ENCODE data around the gene NPW.
"Not testable (repeated sequence)": the region's sequence is repeated elsewhere in the genome, so short reads cannot be mapped to it uniquely, and the experiment has no call there.

The NPW gene

DNA sequence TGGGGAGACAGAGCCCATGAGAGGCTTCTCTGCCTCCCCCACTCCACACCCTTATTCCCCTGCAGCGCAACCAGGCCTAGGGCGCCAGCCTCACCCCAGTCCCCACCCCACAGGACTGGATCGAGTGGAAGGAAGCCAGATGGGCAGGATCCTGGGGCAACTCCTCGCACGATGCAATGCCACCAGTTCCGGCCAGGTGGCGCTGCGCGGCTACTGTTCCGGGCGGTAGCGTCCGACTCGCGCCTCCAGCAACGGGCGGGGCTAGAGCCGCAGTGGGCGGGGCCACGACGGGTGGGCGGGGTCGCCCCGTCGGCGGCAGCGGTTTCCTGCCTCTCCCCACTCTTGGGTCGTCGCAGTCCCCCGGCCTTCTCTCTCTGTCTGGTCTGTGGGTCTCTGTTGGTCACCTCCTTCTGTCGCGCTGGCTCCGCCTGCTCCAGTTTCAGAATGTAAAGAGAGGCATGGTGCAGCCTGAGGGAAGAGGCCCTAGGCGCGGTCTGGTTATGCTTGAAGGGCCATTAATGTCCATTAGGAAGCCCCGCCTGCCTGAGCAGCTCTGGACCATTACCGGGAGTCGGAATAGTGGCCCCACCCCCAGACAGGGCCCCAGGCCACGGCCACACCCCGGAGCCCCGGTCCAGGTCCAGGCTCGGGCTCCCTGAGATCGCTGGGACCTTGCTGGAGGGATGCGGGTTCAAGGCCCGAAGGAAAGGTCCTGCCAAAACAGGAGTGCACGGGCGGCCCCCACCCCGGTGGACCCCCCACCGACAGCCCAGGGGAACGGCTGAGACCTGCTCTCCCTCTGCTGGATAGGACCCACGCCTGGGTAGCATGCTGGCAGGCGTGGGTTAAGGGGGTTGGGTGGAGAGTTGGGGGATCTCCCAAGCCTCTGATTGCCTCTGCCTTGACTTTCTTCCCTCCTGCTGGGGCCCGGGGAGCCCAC, 3.8 kb downstream of the NPW start:
- peak; percentile 98 for DNase-seq

DNA sequence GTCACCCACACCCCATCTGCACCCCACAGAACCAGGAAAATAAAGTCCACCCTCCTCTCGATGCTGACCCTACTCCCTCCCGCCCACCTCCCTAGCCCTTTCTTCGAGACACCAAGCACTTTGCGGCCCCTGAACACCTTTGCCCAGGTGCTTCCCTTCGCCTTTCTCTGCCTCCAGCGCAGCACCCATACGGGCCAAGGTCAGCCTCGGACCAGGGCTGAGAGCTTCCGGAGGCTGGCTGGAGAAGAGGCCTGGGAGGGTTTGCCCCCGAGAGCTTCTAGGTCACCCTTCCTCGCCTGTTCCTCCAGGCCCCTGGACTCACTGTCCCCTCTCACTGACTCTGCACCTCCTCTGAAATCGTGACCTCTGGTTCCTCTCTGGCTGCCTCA, 4.4 kb downstream of the NPW start:
- DNase-seq: no peak

DNA sequence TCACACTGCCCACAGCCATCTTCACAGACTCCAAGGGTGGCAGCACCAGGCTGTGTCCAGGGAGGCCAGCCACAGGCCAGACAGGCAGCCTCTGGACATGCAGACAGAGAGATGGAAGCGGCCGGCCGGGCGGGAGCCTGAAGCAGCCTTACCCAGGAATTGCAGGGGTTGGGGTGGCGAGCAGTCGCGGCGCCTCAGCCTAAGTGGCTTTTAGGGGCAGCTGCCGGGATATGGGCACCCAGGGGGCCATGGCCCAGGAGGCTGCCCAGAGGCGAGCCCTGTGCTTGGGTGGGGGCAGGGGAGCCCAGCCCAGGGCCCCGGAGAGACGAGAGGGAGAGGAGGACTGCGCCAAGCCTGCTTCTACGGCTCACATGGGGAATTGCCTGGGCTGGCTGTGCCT, 5.7 kb downstream of the NPW start:
- no peak for DNase-seq

DNA sequence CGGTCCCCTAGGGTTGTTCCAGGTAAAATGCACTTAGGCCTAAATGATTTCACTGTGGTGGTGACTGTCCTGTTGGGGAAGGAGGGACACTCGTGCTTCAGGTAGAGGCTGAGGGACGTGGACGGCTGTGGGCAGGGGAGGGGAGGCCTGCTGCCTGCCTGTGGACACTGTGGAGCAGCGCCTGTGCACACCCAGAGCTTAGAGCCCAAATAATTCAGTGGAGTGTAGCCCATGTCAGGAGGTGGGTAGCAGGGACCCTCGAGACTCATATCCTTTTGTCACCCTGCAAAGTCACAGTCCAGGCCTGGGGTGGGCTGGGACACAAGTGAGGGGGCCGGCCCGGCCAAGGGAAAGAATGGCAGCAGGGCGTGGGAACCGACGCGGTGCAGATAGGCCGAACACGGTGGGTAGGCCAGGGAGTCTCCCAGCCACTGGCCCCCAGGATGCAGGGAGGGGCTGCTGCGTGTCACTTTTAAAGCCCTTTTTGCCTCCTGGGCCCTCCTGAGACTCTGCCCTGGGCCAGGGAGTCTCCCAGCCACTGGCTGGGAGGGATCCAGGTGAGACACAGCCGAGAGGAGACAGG, 6.4 kb downstream of the NPW start:
- DNase-seq: no peak

DNA sequence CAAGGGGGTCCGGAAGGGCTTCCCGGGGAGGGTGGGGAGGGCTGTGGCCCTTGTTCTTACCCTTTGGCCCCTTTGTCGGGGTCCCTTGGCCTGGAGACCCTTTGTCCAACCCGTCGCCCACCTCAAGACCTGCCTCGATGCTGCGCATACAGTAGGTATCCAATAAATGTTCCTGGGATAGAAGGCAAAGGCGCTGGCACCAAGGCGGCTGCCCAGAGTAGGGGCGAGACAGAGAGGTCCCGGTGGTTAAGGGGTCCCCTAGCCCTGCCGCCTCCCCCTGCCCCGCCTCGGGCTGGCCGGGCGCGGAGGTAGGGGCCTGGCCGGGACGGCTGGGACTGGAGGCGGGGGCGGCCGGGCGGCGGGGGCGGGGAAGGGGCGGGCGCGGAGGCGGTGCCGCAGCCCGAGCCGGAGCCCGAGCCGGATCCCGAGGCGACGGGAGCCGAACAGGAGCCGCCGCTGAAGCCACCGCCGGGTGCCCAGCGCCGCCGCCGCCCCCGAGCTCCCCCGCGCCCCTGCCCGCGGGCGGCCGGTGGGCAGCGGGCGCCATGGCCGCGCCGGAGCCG, 7.0 kb downstream of the NPW start, which contains the start of gene NHERF2:
Gene NHERF2, plus strand, starts transcription at position 442 of the 563 bp plus-strand sequence. Its CDS starts 104 bp downstream, at position 546.
- no peak for DNase-seq

DNA sequence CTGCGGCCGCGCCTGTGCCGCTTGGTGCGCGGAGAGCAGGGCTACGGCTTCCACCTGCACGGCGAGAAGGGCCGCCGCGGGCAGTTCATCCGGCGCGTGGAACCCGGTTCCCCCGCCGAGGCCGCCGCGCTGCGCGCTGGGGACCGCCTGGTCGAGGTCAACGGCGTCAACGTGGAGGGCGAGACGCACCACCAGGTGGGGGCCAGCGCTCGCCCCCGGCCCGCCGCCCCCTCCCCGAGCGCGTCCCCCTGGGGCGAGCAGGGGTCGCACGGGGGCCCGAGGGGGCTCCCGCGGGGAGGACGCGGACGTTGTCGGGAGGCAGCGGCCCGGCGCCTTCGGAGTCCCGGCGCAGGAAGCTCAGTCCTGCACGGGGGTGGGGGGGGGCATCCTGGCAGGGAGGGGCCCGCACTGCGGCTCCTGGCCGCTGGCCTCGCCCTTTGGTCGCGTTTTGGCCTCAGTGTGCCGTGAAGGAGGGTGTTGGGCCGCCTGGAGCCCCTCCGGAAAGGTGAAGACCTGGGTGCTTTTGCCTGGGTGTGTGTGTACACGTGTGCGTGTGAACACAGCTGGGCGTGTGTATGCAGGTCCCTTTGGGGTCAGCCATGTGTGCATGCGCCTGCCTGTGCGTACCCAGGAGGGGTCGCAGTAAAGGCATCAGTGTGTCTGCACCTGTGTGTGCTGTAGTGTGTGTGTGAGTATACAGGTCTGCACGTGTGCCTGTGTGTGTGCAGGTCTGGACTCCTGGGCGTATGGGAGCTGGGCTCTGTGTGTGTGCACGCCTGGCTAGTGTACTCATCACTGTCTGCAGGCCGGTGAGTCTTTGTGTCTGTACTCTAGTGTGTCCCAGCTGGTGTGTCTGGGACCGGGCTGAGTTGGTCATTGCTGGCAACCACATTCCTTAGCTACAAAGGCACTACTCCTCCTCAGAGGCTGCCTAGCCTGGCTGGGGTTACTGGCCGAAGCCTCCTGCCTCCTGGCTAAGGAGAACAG, 7.7 kb downstream of the NPW start:
- no peak for DNase-seq

DNA sequence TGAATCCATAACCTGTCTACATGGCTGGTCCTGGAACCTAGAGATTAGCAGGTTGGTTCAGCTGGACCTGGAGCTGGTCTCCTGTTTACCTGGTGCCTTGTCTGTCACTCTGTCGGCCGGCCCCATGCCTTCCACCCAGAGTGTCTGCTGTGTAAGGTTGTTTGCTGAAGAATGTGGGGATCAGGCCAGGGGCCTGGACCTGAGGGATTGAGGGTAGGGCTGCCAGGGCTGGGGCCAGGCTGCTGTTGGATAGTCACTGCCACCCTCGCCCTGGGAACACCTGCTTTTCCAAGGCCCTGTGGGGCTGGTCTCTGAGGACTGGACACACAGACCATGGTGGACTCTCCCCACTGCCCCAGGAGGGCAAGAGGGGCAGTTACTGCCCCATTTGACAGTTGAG, 8.6 kb downstream of the NPW start:
- no peak for DNase-seq

DNA sequence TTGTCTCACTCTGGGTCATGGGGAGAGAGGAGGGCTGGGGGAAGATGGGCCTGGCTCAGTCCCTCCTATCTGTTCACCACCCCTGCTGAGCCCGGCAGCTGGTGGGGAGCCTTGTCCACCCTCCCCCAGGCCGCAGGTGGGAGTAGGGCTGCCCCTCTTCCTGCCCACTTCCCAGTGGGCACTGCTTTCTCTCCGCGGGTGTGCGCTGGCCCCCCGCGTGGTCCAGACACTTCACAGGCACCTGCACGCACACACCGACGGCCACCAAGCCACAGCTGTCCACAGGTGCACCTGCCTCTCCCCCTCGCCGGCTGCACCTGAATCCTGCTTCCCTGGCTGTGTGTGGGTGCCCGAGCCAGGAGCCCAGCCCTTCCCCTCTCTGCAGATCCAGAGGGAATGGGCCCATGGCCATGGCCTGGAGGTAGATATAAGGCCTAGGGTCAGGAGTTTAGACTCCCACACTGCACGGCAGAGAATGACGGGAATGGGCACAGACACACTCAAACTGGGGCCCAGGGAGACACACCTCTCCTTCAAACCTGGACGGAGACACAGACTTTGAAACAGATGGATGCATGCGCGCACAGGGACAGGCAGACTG, 9.1 kb downstream of the NPW start:
- DNase-seq: no peak

DNA sequence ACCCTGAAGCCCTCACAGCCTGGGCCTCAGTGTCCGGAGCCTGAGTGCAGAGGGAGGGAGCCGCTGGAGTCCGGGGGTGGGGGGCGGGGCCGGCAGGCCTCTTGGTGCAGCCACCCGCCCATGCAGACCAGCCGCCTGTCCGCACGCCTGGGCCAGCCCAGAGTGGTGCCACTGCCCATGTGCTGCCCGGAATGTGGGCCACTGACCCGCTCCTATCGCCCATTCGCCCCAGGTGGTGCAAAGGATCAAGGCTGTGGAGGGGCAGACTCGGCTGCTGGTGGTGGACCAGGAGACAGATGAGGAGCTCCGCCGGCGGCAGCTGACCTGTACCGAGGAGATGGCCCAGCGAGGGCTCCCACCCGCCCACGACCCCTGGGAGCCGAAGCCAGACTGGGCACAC, 9.8 kb downstream of the NPW start:
- DNase-seq: no peak

DNA sequence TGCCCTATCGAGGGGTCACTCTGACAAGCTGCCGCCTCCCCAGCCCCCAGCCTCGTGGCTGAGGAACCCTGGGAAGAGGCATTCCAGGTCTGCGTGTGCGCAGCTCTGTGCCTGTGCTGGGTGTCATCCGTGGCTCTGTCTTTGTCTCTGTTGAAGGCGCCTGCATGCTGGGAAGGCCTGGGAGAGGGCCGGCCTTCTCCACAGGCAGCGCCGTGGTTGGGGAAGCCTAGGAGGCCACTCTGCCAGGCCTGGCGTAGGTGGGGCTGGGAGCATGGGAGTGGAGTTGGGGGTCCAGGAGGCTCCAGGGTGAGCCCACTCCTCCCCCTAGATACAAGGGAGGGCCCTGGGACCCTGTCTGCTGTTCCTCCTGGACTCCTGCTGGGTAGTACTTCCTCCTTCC, 10.5 kb downstream of the NPW start:
- no peak for DNase-seq

DNA sequence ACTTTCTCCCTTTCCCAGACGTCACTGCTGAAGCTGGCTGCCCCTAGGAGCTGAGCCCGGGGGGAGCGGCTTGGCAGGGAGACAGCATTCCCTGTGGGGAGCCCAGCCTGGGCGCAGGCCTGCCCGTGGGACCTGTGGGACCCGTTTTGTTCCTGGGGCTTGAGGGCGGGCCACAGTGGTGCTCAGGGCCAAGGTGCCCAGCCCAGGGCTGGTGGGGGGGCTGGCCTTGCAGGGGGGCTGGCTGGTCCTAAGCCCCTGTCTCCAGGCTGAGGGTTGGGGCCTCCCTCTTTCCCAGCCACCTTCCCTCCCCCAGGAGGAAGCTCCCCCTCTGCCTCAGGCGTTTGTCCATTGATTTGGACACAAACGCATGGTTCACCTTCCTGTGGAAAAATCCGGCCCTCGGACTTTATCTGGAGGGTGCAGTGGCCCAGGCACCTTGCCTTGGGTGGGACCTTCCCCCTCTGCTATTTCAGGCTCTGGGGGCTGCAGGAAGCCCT, 11.5 kb downstream of the NPW start:
- DNase-seq: no peak

DNA sequence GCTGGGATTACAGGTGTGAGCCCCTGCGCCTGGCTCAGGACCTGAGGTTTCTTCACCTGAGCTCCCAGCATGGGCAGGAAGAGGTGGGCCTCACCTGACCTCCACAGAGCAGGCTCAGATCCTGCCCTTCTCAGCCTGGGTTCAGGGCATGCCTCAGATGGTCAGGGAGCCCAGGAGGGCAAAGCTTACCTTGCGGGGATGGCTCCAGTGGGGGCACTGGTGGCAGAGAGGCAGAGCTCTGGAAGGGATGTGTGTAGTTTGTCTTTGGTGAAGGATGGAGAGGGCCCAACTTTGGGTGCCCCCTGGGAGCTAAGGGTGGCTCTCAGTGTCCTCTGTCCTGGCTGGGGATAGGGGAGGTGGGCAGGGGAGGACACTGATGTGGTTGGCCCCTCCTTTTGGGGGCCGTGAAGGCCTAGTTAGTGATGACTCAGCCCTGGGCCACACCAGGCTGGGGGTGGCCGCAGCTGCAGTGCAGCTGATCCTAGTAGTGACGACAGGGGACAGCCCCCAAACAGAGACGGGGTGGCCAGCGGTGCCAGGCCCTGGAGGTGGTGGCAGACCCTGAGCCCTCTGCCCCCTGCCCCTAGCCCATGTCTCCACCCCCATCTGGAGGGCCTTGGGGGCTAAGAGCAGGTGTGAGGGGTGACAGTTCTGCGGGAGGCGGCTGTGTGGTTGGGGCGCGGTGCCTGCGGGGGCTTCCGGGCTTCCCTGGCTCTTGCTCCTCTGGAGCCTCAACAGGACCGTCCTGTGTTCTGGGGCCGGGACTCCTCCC, 12.9 kb downstream of the NPW start:
- no peak for DNase-seq

DNA sequence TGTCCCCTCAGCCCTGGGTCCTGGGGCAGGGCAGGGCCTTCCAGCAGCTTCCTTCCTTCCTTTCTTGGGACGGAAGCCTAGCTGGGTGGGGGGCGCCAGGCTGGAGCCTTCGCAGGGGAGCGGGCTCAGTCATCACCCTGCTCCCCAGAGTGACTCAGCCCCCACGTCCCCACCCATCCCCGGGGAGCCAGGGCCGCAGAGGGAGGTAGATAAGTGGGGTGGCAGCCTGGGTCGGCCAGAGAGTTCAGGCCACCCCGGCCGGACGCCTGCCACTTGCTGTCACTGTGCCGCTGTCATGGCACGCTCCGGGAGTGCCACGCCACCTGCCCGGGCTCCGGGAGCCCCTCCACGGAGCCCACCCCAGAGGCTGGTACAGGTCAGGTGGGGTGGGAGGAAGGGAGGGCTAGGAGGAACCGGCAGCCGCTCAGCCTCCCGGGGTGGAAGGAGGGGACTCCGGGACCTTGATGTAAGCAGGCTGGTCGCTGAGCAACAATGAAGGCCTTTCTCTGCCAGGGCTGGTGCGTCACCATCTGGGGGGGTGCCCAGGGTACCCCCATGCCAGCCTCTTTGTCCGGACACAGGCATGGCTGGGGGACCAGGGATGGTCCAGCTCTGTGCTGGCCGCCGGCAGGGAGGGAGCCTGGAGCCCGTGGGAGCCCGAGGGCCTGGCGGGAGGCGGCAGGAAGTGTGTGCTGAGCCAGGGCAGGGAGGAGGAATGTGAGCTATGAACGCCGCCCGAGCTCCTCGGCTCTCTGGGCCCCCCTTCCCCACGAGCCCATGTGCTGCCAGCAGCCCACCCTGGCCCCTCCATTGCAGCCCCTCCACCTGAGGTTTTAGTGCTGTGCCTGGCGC, 13.7 kb downstream of the NPW start:
- DNase-seq: no peak

DNA sequence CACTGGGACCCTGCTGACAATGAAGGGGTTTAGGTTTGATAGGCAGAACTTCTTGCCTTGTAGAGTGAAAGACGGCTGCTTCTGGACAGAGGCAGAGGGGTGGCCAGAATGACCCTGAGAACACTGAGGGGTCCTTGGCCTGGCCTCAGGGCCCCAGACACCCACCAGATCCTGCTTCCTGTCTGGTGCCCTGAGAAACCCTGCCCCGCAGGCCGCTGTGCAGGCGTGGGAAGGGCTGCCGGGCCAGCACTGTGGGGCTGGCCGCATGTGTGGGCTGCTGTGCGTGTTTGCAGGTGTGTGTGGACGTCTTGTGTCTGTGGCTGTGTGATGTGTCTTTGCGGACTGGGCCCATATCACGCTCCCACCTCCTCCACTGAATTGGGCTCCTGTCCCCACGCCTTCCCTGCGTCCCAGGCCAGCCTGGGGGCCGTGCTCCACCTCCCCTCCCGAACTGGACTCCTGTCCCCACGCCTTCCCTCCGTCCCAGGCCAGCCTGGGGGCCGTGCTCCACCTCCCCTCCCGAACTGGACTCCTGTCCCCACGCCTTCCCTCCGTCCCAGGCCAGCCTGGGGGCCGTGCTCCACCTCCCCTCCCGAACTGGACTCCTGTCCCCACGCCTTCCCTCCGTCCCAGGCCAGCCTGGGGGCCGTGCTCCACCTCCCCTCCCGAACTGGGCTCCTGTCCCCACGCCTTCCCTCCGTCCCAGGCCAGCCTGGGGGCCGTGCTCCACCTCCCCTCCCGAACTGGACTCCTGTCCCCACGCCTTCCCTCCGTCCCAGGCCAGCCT, 14.5 kb downstream of the NPW start:
- not testable (repeated sequence) for DNase-seq

DNA sequence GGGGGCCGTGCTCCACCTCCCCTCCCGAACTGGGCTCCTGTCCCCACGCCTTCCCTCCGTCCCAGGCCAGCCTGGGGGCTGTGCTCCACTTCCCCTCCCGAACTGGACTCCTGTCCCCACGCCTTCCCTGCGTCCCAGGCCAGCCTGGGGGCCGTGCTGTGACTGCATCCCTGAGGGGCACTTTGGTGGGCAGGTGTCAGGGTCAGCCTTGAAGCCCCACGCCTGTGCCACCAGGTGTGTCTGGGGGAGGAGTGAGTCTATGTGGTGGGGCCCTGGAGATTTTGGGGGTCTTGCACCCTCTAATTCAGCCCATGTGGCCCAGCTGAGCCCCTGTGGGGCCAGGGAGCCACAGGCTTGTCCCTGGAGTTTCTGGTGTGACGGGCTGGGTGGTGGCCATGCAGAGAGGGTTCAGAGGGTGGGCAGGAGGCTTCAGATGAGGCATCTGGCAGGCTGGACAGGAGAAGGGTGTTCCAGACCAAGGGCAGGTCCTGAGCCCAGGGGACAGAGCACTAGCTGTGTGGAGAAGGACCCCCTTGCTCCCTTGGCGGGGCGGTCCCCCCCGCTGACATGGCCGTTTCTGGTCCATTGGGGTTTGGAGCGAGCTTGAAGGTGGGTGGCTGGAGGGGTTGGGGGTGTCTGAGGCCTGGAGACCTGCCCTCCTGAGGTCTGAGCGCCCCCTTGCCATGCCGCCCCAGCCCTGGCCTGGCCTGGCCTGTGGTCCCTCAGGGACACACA, 15.3 kb downstream of the NPW start:
- DNase-seq: no peak

DNA sequence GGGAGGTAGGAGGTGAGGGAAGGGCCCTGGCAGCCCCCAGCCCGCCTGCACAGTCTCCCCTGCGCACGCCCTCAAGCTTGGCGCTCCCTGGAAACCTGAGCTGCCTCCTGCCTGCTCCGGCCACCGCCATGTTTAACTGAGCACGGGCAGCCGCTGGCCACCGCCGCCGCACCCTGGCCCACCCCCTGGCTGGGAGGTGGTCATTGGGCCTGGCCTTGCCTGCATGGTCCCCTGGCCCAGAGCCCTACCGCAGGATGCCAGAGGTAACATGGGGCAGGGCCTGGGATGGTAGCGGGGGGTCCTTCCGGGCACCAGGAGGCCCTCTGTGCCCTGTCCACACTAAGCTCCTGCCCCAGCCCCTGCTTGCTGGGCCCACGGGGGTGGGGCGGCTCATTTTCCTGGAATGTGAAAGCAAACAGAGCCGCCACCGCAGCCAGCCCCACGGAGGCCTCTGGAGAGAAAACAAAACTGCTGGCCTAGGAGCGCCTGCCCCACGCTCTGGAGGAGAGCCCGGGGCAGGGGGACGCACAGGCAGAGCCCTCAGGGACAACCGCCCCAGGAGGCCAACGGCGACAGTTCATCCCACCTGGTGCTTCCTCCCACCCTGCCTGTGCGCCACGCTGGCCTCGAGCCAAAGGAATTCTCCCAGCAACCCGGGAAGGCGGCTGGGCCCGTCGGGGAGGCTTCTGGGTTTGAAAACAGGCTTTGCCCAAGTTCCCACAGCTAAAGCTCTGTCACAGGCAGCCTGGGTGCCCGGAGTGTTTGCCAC, 16.0 kb downstream of the NPW start:
- no peak for DNase-seq

DNA sequence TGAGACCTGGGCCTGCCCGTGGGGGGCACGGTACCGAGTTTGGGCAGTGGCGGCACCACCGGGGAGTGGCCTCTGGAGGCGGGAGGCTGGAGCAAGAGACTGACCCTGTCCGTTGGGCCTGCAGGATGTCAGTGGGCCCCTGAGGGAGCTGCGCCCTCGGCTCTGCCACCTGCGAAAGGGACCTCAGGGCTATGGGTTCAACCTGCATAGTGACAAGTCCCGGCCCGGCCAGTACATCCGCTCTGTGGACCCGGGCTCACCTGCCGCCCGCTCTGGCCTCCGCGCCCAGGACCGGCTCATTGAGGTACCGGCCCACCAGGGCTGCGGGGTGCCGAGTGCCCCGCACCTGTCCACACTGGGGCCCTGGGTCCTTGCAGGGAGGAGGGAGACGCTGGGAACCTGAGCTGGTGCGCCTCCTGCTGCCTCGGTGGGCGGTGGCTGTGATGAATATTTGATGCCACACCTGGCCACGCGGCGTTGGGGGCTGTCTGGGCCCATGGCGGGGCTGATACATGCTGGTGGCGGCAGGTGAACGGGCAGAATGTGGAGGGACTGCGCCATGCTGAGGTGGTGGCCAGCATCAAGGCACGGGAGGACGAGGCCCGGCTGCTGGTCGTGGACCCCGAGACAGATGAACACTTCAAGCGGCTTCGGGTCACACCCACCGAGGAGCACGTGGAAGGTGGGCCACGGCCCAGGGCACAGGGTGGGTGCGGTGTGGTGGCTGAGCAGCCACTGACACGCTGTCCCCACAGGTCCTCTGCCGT, 16.8 kb downstream of the NPW start:
- DNase-seq: no peak

All from stimulated activated CD4-positive, alpha-beta T cell treated with anti-CD3 and anti-CD28 coated beads, Interleukin-12 subunit alpha, Interleukin-12 subunit beta, amount 100 ng/mL, for 4 hours (primary cell).